Choroid plexus epithelial cell (primary cell): ENCODE measurements around the gene MRPL20.
A peak's percentile ranks its signal among the peaks of the same experiment; 100 is the strongest.
"Not testable (repeated sequence)": the region's sequence is repeated elsewhere in the genome, so short reads cannot be mapped to it uniquely, and the experiment has no call there.

Source experiments
- DNase-seq: peaks from one replicate; pipeline ENCODE4 v3.0.0-alpha.2; 2010; ENCODE audit warnings: low read depth
- H3K4me3 ChIP-seq: 2 replicates; pipeline ENCODE4 v1.5.1; 2011; ENCODE audit warnings: low read depth, mild to moderate bottlenecking, control low read depth, low read length, moderate library complexity
- CTCF ChIP-seq: conservative IDR thresholded peaks from 2 replicates; pipeline ENCODE4 v1.5.1; 2011; ENCODE audit warnings: low read depth, mild to moderate bottlenecking, control low read depth, inconsistent platforms, low read length, moderate library complexity

Gene MRPL20

GRCh38 chr1:1415751-1416150, 8.7 kb upstream of the MRPL20 start:
- no peak overlapping the region for H3K4me3 ChIP-seq
- DNase-seq: no peak
- no peak for TF ChIP-seq CTCF

- H3K4me3 ChIP-seq, DNase-seq: not testable (repeated sequence)
These were observed 5.3 kb upstream of the MRPL20 start for GRCh38 chr1:1412311-1412902.

GRCh38 chr1:1411626-1412025, 4.5 kb upstream of the MRPL20 start:
- H3K4me3 ChIP-seq: no peak overlapping the region
- TF ChIP-seq CTCF: no peak
- no peak for DNase-seq

- not testable (repeated sequence) for H3K4me3 ChIP-seq
These were observed 3.1 kb upstream of the MRPL20 start for GRCh38 chr1:1410238-1410637.

GRCh38 chr1:1407636-1408318, 684 bp upstream of the MRPL20 start:
- TF ChIP-seq CTCF: peak; percentile 27
- peak; percentile 72 for DNase-seq
- peak overlapping the region; percentile 88 for H3K4me3 ChIP-seq

More at GRCh38 chr1:1410238-1410637, 3.1 kb upstream of the MRPL20 start:
- DNase-seq: not testable (repeated sequence)

- peak overlapping the region; percentile 88 for H3K4me3 ChIP-seq
- DNase-seq: no peak
- TF ChIP-seq CTCF: no peak
These were observed 832 bp downstream of the MRPL20 start for GRCh38 chr1:1406101-1406820.

GRCh38 chr1:1403653-1404052, 3.4 kb downstream of the MRPL20 start:
- no peak for TF ChIP-seq CTCF

GRCh38 chr1:1402901-1403392, 4.1 kb downstream of the MRPL20 start:
- not testable (repeated sequence) for DNase-seq, H3K4me3 ChIP-seq

More at GRCh38 chr1:1403653-1404052, 3.4 kb downstream of the MRPL20 start:
- no peak overlapping the region for H3K4me3 ChIP-seq
- no peak for DNase-seq
